HG03342 (cell line): ENCODE results near the gene TRAK1.
"Not testable (repeated sequence)": the region's sequence is repeated elsewhere in the genome, so short reads cannot be mapped to it uniquely, and the experiment has no call there.

Experiments
- ATAC-seq: cut with Tn5 transposase; IDR thresholded peaks from one replicate; pipeline ENCODE4 v1.9.1; 2021; ENCODE audit warnings: mild to moderate bottlenecking, moderate library complexity; ENCODE audit not compliant: unreplicated experiment

The TRAK1 gene

DNA sequence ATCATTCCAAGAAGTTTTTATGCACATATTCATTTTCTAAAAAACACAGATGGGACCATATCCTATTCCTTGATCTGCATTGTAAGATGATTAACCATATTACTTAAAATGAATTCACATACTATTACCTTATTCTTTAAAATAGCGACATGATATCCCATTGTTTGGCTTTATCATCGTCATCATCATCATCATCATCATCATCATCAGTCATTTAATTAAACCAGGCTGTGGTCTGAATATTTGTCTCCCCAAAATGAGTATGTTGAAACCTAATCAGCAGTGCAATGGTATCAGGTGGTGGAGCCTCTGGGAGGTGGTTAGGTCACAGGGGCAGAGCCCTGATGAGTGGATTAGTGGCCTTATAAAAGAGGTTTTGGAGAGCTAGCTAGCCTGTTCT lies 4.4 kb downstream of the TRAK1 start:
- ATAC-seq = no peak

- no peak for ATAC-seq
Observed at GRCh38 chr3:42096796-42097565, 5.8 kb downstream of the TRAK1 start.

DNA sequence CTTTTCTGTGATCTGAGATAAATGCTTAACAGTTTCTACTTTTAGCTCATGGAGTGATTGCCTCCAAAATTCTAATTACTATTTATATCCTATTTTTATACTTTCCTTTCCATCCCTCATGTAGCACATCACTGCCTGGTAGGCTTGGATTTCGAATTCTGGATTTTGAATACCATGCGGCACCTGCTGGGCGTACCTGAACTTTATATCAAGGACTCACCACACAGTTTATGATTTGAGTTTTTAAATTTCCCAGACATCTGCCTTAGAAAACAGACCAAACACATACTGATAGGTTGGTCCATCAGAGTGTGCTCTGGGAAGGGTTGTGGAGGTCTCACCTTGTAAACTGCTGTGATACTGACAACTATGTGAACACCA lies 6.4 kb downstream of the TRAK1 start:
- ATAC-seq = no peak

- ATAC-seq = no peak
Observed at GRCh38 chr3:42098171-42098570, 7.0 kb downstream of the TRAK1 start.

DNA sequence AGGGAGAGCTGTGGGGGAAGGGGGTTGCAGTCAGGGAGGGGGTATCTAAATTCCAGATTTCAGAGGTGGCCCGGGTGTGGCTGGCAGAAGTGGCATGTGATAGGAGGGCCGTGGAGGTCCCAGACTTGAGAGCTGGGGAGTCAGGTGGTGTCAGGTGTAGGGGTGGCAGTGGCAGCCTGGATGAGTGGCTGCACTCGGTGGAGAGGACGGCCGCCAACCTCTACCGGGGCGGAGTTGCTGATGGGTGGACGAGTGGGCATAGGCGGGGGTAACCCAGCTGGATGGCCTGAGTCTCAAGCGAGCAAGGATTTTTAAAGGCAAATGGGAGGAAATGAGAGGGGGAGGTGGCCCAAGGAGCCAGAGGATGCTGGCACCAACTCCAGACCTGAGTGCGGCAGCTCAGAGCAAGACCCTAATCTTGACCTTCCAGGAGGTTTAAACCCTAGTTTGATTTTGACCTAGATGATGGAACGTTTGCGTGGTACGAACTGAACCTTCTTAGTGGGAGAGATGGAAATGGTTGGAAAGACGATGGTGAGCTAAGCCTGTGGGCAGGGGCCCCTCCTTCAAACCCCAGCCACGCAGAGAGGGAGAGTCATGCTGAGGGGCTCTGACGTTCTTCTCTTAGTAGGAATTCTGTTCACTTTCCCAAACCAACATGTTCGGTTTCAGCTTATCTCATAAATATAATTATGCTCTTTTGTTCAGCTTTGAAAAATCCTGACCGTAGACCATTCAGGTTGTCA lies 8.0 kb downstream of the TRAK1 start:
- ATAC-seq = no peak

DNA sequence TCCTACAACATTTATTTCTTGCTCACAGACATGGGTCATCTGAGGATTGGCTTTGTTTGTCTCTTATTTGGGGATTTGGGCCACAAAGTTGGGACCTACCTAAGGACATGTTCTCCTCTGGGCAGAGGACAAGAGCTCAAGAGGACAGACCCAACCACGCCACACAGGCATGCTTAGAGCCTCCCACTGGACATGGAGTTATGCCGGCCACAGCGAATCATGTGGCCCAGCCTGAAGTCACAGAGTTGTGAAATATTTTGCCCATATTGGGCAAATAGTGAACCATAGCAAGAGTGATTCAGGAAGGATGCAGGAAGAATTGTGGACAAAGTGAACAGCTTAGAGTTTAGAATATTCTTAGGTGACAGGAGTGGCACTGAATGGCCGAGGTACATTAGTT lies 9.9 kb downstream of the TRAK1 start:
- no peak for ATAC-seq

- ATAC-seq = no peak
Observed at GRCh38 chr3:42101481-42101880, 10.3 kb downstream of the TRAK1 start.

DNA sequence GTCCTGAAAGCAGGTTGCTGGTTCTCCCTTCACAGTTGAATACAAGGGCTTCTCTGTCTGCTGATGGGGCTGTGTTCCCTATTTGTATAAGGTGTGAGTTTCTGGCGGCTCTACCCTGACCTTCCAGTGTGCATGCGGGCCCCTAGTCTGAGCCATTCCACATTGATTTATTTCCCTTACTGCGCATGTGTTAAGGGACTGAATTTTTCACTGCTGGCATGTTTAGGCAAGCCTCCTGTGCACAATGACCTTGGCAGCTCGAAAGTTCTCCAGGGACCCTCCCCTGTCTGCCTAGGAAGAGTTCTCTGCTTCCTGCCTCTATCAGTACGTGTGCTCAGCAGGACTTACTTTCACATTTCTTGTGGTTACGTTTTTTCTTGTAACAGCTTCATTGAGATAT lies 11.4 kb downstream of the TRAK1 start:
- no peak for ATAC-seq

DNA sequence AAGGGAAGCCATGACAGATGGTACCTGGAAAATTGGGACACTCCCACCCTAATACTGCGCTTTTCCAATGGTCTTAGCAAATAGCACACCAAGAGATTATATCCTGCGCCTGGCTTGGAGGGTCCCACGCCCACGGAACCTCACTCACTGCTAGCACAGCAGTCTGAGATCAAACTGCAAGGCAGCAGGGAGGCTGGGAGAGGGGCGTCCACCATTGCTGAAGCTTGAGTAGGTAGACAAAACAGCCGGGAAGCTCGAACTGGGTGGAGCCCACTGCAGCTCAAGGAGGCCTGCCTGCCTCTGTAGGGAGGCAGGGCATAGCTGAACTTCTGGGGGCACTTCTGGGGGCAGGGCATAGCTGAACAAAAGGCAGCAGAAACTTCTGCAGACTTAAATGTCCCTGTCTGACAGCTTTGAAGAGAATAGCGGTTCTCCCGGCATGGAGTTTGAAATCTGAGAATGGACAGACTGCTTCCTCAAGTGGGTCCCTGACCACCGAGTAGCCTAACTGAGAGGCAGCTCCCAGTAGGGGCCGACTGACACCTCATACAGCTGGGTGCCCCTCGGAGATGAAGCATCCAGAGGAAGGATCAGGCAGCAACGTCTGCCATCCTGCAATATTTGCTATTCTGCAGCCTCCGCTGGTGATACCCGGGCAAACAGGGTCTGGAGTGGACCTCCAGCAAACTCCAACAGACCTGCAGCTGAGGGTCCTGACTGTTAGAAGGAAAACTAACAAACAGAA lies 12.9 kb downstream of the TRAK1 start:
- ATAC-seq = not testable (repeated sequence)

GRCh38 chr3:42105994-42106393 lies 14.8 kb downstream of the TRAK1 start:
- ATAC-seq = not testable (repeated sequence)

DNA sequence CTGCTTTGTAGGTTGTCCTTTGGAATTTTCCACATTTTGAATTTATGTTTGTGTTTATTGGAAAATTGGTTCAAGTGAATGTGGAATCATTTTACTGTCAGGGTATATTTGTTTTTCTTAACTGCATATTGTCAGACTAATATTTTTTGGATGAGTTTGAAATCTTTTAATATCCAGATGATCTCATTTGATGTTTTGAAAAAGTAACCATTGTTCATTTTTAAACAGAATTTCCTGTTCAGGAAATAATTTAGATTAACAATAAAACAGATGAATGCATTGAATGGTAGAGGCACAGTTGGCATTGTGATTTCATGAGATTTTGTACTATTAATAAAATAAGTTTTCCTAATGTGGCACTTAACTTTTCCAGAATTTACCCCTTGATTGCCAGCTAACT lies 15.5 kb downstream of the TRAK1 start:
- ATAC-seq = no peak

- no peak for ATAC-seq
Observed at GRCh38 chr3:42110631-42111030, 19.5 kb downstream of the TRAK1 start.

- ATAC-seq = no peak
Observed at GRCh38 chr3:42114130-42114725, 23.1 kb downstream of the TRAK1 start.

DNA sequence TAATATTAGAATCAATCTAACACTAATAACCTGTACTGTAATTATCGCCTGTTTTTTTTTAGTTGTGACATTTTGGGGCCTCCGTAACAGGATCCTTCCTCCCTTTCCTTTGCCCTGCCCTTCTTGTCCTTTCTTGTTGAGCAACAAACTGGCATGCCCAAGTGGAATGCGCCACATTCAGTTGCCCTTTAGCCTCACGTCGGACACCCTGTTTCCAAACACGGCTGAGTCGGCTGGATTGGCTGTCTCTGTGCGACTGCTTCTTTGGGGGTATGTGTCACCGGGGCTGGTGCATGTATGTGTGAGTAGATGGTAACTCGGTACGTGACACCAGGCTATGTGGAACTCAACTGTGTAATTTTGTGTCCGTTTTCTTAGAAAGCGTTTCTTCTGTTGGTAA lies 24.1 kb downstream of the TRAK1 start:
- ATAC-seq = no peak

DNA sequence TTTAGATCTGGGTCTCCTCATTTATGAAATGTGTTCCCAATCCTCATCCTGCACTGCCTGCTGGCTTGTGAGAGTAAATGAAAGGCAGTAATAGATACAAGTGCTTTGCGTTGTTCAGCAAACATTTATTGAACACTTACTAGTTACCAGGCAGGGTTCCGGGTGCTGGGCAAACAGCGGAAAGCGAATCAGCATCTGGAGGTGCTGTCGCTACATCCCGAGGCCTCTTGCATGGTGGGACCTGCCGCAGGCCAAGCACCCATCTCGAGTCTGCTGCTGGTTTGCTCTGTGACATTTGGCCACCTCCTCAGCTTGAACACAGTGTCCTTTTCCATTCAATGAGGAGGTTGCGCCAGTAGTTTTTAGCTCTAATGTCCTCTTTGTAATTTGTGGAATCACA lies 24.8 kb downstream of the TRAK1 start:
- no peak for ATAC-seq

DNA sequence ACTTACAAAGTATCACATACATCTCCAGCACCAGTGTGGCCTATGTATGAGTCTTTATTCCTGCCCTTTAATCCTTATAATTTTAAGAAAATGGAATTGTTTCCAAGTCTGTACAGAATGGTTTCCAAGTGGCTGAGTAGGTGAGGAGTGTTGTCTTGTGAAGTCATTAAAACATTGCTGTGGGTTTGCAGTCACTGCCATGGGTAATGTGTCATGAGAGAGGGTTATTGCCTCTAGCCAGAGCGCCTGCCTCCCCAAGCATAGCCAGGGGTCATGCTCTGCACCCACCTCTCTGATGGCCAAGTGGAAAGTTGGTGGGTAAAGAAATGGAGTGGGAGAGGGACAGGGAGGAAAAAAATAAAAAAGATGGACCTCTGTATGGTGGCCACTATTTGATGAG lies 25.3 kb downstream of the TRAK1 start:
- ATAC-seq = no peak

DNA sequence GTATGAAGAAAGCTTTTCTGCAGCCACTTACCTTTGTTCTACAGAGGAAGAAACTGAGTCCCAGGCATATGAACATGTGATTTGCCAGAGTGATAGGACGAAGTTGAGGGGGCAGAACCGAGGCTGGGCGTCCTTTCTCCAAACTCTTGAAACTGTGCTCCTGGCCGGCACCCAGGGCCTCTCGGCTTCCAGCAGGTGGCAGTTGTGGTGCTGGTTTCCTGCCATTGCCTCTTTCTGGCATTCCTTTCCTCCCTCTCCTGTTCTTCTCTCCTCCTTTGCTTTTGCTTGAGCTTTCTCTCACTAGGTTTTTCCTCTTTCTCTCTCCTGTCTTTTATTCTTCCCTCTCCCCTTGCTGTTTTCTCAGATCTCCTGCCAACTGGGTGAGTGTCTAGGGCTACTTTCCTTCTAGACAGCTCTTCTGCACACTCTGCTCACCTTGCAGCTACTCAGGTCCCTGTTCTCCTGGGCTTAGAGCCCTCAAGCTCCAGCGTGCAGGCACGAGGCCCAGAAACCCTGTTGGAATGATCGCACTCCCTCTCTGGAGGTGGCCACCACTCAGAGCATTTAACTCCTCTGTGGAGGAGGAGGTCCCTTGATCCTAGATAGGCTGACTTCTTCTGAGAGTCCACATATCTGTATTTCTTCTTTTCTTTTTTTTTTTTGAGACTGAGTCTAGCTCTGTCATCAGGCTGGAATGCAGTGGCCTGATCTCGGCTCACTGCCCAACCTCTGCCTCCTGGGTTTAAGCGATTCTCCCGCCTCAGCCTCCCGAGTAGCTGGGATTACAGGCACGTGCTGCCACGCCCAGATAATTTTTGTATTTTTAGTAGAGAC lies 26.2 kb downstream of the TRAK1 start:
- no peak for ATAC-seq

GRCh38 chr3:42118762-42119361 lies 27.7 kb downstream of the TRAK1 start:
- peak; percentile 71 for ATAC-seq

DNA sequence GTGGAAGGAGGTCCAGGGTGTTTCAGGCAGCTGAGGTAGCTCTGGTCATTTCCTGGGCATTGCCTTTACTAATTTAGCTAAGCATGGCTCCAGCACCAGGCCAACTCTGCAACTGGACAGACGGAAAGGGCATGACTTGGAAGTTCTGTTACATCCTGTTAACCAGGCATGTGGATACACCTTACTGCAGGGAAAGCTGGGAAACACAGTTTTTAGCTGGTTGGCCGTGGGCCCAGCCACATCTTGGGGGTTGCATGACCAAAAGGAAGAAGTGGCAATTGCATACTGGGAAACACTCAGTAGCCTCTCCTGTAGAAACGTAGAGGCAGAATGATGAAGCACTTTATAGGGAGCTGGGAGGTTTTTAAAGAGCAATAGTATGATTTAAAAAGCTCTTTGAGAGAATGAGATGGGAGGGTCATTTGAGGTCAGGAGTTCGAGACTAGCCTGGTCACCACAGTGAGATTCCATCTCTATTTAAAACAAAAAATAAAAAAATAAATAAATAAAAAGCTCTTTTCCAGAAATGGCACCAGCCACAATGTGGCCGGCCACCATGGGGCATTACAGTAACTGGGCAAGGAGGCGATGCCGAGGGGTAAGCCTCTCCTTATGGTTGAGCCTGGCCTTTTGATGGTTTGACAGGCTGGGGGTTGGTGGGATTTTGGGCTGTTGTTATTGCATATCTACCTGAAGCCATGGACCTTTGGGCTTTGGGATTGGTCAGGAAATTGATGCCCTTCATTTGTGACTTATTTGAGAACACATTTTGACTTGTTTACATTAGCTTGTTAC lies 28.6 kb downstream of the TRAK1 start:
- ATAC-seq = no peak
